PC-9 (cell line): Measurements from ENCODE around the gene JMJD6.

ENCODE experiments used
- CTCF ChIP-seq: fragments of 200-600 bp; sonication (generic); conservative IDR thresholded peaks from 2 replicates; pipeline ENCODE4 v1.6.1; 2017; ENCODE audit warnings: mixed run types, antibody characterized with exemption, mild to moderate bottlenecking, moderate library complexity
- EZH2 ChIP-seq: fragments of 200-600 bp; sonication (generic); IDR thresholded peaks from 2 replicates; pipeline ENCODE4 v1.8.0; 2017; ENCODE audit warnings: antibody characterized with exemption, low read depth

GRCh38 chr17:76725580-76726230, 701 bp downstream of the JMJD6 start:
- TF ChIP-seq CTCF: no peak
- no peak for TF ChIP-seq EZH2
